Activated B cell treated with CpG ODN at 0.5 μM for 24 hours (primary cell): ENCODE data around the gene NUDT2. TPM values are rescaled to one million over a fixed set of nuclear protein-coding genes. Genes with fewer than 3 reads are reported as not detected.
A peak's percentile ranks its signal among the peaks of the same experiment; 100 is the strongest.

Experiments used
- ATAC-seq: fragments of 200-7000 bp; cut with Tn5 transposase; one replicate; pipeline ENCODE4 v1.10.0; 2021; ENCODE audit warnings: low read depth, mild to moderate bottlenecking, moderate library complexity
- CTCF ChIA-PET: fragments of 350-600 bp; sonication (Branson Sonifier 250); formaldehyde crosslinking; loops from one replicate; lab custom pipeline; 2021; ENCODE audit warnings: antibody characterized with exemption; lab: Charles Lee
- POLR2A ChIA-PET: fragments of 350-600 bp; sonication (Branson Sonifier 250); formaldehyde crosslinking; loops from one replicate; lab custom pipeline; 2021; ENCODE audit warnings: antibody characterized with exemption; lab: Charles Lee
- DNase-seq: peaks from one replicate; pipeline ENCODE4 v3.0.0; 2022
- H3K27ac Mint-ChIP-seq: one replicate; pipeline ENCODE4 v1.8.0; 2020; ENCODE audit warnings: mixed read lengths
- H3K27me3 Mint-ChIP-seq: one replicate; pipeline ENCODE4 v1.8.0; 2021; ENCODE audit warnings: mixed read lengths
- H3K36me3 Mint-ChIP-seq: one replicate; pipeline ENCODE4 v1.8.0; 2021; ENCODE audit warnings: low read depth, mixed read lengths
- H3K4me1 Mint-ChIP-seq: one replicate; pipeline ENCODE4 v1.8.0; 2021; ENCODE audit warnings: mixed read lengths
- H3K4me3 Mint-ChIP-seq: one replicate; pipeline ENCODE4 v1.8.0; 2020; ENCODE audit warnings: mild to moderate bottlenecking, mixed read lengths
- H3K9me3 Mint-ChIP-seq: one replicate; pipeline ENCODE4 v1.8.0; 2020; ENCODE audit warnings: mixed read lengths
- CTCF ChIP-seq: fragments of 200-600 bp; IDR thresholded peaks from one replicate; pipeline ENCODE4 v1.8.0; 2022; ENCODE audit warnings: antibody characterized with exemption, mild to moderate bottlenecking
- intact Hi-C: fragments of 100-400 bp; cut with micrococcal nuclease; formaldehyde crosslinking; loops from one replicate; pipeline ENCODE4 v1.15.1; 2024
- total RNA-seq: library from RNA; stranded (reverse); gene quantifications from 2 replicates; pipeline ENCODE4 v1.2.3, GENCODE V29; 2022

The NUDT2 gene
- total RNA-seq, 1 donor from 2014 or later = 19.7 TPM

- H3K36me3 Mint-ChIP-seq = no peaks in the 10 kb centered on the region
- no peak overlapping the region for H3K27ac Mint-ChIP-seq
- intact Hi-C loops = no loop called here
- H3K9me3 Mint-ChIP-seq = no peaks in the 10 kb centered on the region
- ATAC-seq (no peak), DNase-seq (no peak)
- H3K4me3 Mint-ChIP-seq = no peak overlapping the region
- ChIA-PET CTCF (no interaction called here), POLR2A (interaction anchor here (0.6 kb wide), 1 partner anchor 561 kb away, joined by 5 read pairs; no protein-coding TSS in a partner anchor)
- peaks cover 17% of the 10 kb centered on the region for H3K4me1 Mint-ChIP-seq
- TF ChIP-seq CTCF = no peak
- no peaks in the 10 kb centered on the region for H3K27me3 Mint-ChIP-seq
Observed at GRCh38 chr9:34373749-34374148, 44.4 kb downstream of the NUDT2 start.

GRCh38 chr9:34374339-34374738, 45.0 kb downstream of the NUDT2 start:
- intact Hi-C loops = no loop called here

GRCh38 chr9:34374905-34375552, 45.7 kb downstream of the NUDT2 start:
- Mint-ChIP-seq H3K27ac (no peak overlapping the region), H3K36me3 (no peaks in the 10 kb centered on the region), H3K27me3 (no peaks in the 10 kb centered on the region), H3K4me3 (peak overlapping the region; percentile 93), H3K4me1 (peaks cover 27% of the 10 kb centered on the region), H3K9me3 (no peaks in the 10 kb centered on the region)
- POLR2A ChIA-PET = interaction anchor here (0.6 kb wide), 1 partner anchor 327 kb away, joined by 3 read pairs; no protein-coding TSS in a partner anchor
- intact Hi-C loops = loop anchor here (5.0 kb wide), 2 partner anchors 737 to 753 kb away; no protein-coding TSS in a partner anchor
- CTCF ChIA-PET = interaction anchor here (1.1 to 3.8 kb wide), 3 partner anchors 29 to 127 kb away, joined by 3 to 13 read pairs (median 9); no protein-coding TSS in a partner anchor
- ATAC-seq = no peak
- DNase-seq = no peak
- no peak for TF ChIP-seq CTCF

More at GRCh38 chr9:34374339-34374738, 45.0 kb downstream of the NUDT2 start:
- ChIA-PET CTCF (no interaction called here), POLR2A (no interaction called here)
- TF ChIP-seq CTCF = no peak
- no peaks in the 10 kb centered on the region for H3K36me3 Mint-ChIP-seq
- no peak overlapping the region for H3K27ac Mint-ChIP-seq
- H3K4me3 Mint-ChIP-seq = no peak overlapping the region
- H3K9me3 Mint-ChIP-seq = no peaks in the 10 kb centered on the region
- no peaks in the 10 kb centered on the region for H3K27me3 Mint-ChIP-seq
- DNase-seq (no peak), ATAC-seq (no peak)
- H3K4me1 Mint-ChIP-seq = peaks cover 20% of the 10 kb centered on the region

GRCh38 chr9:34375901-34376595, 46.7 kb downstream of the NUDT2 start:
- Mint-ChIP-seq H3K9me3 (no peaks in the 10 kb centered on the region), H3K27ac (peak overlapping the region; percentile 75), H3K36me3 (no peaks in the 10 kb centered on the region), H3K4me3 (peak overlapping the region; percentile 93), H3K4me1 (peaks cover 37% of the 10 kb centered on the region), H3K27me3 (no peaks in the 10 kb centered on the region)
- ATAC-seq (peak; percentile 7), DNase-seq (peak; percentile 43)
- TF ChIP-seq CTCF = no peak
- CTCF ChIA-PET = interaction anchor here (1.1 to 3.8 kb wide), 3 partner anchors 28 to 126 kb away, joined by 3 to 13 read pairs (median 9); no protein-coding TSS in a partner anchor
- intact Hi-C loops = loop anchor here (1.0 to 5.0 kb wide), 3 partner anchors 47 to 754 kb away; partner anchors contain the start of genes KIF24 and NUDT2
- POLR2A ChIA-PET = interaction anchor here (0.6 to 1.6 kb wide), 3 partner anchors 45 to 262 kb away, joined by 3 to 9 read pairs (median 5); partner anchors contain the start of gene SIGMAR1
